Gastroesophageal sphincter (tissue), 2 donors: ENCODE data around the gene CPEB3.

Experiments used
- EP300 ChIP-seq: sonication (generic); formaldehyde crosslinking; IDR thresholded peaks from one replicate; pipeline ENCODE4 v1.6.1; 2017; ENCODE audit warnings: antibody characterized with exemption, mild to moderate bottlenecking
- POLR2AphosphoS5 ChIP-seq: sonication (generic); formaldehyde crosslinking; IDR thresholded peaks from one replicate; pipeline ENCODE4 v1.6.1; 2017; ENCODE audit warnings: antibody characterized with exemption

DNA sequence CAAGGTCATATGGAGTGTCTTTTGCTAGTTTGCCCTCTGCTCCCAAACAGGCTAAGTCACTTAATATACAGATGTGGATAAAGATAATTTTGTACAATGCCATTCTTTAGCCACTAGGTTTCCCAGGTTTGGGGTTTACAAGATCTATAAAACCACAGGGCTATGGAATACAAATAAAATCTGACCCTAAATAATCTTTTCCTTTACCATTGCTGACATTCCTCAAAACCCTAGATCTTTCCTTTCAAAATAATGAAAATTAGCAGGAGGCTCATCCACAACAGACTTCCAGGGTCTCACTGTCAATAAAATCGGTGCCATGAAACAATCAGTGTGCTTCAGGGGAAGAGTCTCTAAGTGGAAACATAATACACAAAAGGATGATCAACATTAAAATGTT is 148.4 kb downstream of the CPEB3 start:
- TF ChIP-seq POLR2AphosphoS5 (no peak), EP300 (no peak)
